Measurements from ENCODE around the gene GIT2. TPM values are rescaled to one million over a fixed set of nuclear protein-coding genes. Genes with fewer than 3 reads are reported as not detected.

The GIT2 gene
- total RNA-seq, 4 donors from 2014 or later, result 36.8 to 52.8 (median 42.3) TPM

DNA sequence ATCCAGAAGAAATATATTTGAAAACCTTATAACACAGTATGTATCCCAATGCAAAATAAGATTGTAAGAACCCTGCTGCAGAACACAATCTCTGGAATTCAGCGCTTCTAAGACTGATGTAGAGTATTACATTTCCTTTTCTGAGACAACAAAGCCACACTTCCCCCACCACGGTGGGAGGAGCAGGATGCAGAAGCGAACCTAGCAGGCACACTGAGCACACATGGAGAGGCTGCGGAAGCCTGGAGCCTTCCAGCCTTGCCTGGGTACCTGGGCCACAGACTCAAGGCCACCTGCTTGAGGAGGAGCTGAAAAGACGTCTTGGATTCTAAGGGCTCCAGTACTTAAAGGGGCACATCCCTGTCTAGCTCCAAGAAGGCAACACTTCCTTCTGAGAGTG lies 49.7 kb downstream of the GIT2 start:
- no peak for ATAC-seq
- WGBS, 2 donors (ENCODE audit: low coverage in 1 of 2), result 46 to 80% methylated on average over 1 to 5 of the region's 5 CpGs
- H3K4me3 ChIP-seq, result no peak overlapping the region
- H3K27me3 ChIP-seq, result no peaks in the 10 kb centered on the region
- peaks cover 15 to 74% (median 23%) of the 10 kb centered on the region in 3 donors for H3K4me1 ChIP-seq
- peak overlapping the region; percentile 3 to 80 (median 64) for H3K27ac ChIP-seq
- no peaks in the 10 kb centered on the region for H3K9me3 ChIP-seq
- H3K36me3 ChIP-seq, result peaks cover 0 to 50% of the 10 kb centered on the region in 2 donors
- no peak for TF ChIP-seq EP300 (IDR thresholded peaks at IDR 0.05)
- no peak for TF ChIP-seq POLR2AphosphoS5 (IDR thresholded peaks at IDR 0.05)
- TF ChIP-seq POLR2A (IDR thresholded peaks at IDR 0.05), result no peak
- TF ChIP-seq, protein P1, sequence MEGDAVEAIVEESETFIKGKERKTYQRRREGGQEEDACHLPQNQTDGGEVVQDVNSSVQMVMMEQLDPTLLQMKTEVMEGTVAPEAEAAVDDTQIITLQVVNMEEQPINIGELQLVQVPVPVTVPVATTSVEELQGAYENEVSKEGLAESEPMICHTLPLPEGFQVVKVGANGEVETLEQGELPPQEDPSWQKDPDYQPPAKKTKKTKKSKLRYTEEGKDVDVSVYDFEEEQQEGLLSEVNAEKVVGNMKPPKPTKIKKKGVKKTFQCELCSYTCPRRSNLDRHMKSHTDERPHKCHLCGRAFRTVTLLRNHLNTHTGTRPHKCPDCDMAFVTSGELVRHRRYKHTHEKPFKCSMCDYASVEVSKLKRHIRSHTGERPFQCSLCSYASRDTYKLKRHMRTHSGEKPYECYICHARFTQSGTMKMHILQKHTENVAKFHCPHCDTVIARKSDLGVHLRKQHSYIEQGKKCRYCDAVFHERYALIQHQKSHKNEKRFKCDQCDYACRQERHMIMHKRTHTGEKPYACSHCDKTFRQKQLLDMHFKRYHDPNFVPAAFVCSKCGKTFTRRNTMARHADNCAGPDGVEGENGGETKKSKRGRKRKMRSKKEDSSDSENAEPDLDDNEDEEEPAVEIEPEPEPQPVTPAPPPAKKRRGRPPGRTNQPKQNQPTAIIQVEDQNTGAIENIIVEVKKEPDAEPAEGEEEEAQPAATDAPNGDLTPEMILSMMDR (IDR thresholded peaks at IDR 0.05), result no peak

DNA sequence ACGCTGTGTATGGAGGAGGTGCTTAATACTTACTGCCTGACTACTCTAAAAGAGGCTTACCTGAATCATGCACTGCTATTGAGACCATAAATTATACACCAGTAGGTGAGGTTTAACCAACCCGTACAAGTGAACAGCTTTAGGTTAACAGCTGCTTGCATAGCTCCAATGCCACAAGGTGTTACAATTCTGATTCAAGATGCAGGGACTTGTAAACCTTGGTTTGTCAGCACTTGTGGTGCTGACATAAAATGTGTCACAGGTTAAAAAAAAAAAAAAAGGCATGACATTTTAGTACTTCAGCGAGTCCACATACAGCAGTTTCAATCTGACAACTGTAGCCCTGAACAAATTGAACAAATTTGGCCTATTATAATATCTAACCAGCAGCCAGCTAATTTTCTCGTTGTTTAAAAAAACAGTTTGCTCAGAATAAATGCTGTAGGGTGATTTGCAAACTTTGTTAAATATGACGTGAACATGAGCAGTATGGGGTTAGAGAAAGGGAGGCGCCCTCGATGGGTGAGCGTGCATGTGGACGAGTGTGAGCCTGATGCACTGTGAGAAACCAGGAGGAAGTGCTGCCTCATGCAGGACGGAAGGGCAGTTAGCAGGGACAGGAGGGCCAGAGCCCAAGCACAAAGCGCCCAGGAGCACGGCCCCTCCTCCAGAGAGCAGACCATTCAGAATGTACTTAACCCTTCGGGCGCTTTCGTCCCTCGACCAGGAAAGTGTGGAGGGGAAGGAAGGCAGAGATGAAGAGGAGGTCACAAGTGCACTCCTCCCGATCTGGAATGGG lies 51.4 kb downstream of the GIT2 start:
- 28 to 48% methylated on average over 9 to 11 of the region's 17 CpGs for WGBS, 2 donors (ENCODE audit: low coverage in 1 of 2)
- peak overlapping the region in 2 of 4 donors; percentile 6 to 24 for H3K27ac ChIP-seq
- no peak overlapping the region for H3K4me3 ChIP-seq
- H3K4me1 ChIP-seq, result peaks cover 11 to 68% (median 17%) of the 10 kb centered on the region in 3 donors
- peaks cover 0 to 33% of the 10 kb centered on the region in 2 donors for H3K36me3 ChIP-seq
- no peaks in the 10 kb centered on the region for H3K9me3 ChIP-seq
- ATAC-seq, result peak; percentile 44
- no peak for TF ChIP-seq EP300 (IDR thresholded peaks at IDR 0.05)
- TF ChIP-seq POLR2AphosphoS5 (IDR thresholded peaks at IDR 0.05), result no peak
- TF ChIP-seq, protein P1 (IDR thresholded peaks at IDR 0.05), result no peak
- H3K27me3 ChIP-seq, result no peaks in the 10 kb centered on the region

DNA sequence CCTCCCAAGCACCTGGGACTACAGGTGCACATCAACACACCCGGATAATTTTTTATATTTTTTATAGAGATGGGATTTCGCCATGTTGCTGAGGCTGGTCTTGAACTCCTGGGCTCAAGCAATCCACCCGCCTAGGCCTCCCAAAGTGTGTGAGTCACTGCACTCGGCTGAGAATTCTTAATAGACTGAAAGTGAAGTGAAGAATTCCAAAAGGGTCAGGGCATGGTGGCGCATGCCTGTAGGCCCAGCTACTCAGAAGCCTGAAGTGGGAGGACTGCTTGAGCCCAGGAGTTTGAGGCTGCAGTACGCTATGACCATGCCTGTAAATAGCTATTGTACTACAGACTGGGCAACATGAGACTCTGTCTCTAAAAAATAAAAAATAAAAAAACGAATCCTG lies 52.4 kb downstream of the GIT2 start:
- no peaks in the 10 kb centered on the region for H3K9me3 ChIP-seq
- peaks cover 8 to 61% (median 15%) of the 10 kb centered on the region in 3 donors for H3K4me1 ChIP-seq
- no peaks in the 10 kb centered on the region for H3K27me3 ChIP-seq
- no peak overlapping the region for H3K27ac ChIP-seq
- no peak for ATAC-seq
- peaks cover 0 to 36% of the 10 kb centered on the region in 2 donors for H3K36me3 ChIP-seq
- TF ChIP-seq POLR2AphosphoS5 (IDR thresholded peaks at IDR 0.05) (no peak), EP300 (IDR thresholded peaks at IDR 0.05) (no peak), POLR2A (IDR thresholded peaks at IDR 0.05) (no peak)
- TF ChIP-seq, protein P1 (IDR thresholded peaks at IDR 0.05), result no peak
- WGBS, 2 donors (ENCODE audit: low coverage in 1 of 2), result 86 to 91% methylated on average over 2 to 7 of the region's 7 CpGs
- H3K4me3 ChIP-seq, result no peak overlapping the region

DNA sequence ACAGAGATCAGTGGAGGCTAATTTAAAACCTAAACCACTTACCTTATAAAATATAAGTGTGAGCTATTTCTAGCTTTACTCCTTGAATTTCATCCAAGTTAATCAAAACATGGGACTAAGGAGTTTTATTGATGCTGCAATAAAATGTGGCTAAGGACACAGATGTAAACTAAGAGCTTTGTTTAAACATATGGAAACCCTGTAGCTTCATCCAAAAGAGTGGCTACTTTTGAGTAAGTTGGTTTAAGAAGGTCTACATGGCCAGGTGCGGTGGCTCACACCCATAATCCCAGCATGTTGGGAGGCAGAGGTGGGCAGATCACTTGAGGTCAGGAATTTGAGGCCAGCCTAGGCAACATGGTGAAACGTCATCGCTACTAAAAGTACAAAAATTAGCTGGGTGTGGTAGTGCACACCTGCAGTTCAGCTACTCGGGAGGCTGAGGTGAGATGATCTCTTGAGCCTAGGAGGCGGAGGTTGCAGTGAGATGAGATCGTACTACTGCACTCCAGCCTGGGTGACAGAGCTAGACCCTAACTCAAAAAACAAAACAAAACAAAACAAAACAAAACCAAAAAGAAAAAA lies 55.7 kb downstream of the GIT2 start:
- TF ChIP-seq EP300 (IDR thresholded peaks at IDR 0.05) (no peak), POLR2AphosphoS5 (IDR thresholded peaks at IDR 0.05) (no peak), POLR2A (IDR thresholded peaks at IDR 0.05) (no peak)
- TF ChIP-seq, protein P1 (IDR thresholded peaks at IDR 0.05), result no peak
- 61 to 64% methylated on average over 5 of the region's 6 CpGs for WGBS, 2 donors (ENCODE audit: low coverage in 1 of 2)
- peaks cover 0 to 57% of the 10 kb centered on the region in 2 donors for H3K36me3 ChIP-seq
- no peak for ATAC-seq
- peaks cover 0 to 27% (median 0%) of the 10 kb centered on the region in 3 donors for H3K4me1 ChIP-seq
- H3K27me3 ChIP-seq, result no peaks in the 10 kb centered on the region
- H3K4me3 ChIP-seq, result no peak overlapping the region
- no peaks in the 10 kb centered on the region for H3K9me3 ChIP-seq
- H3K27ac ChIP-seq, result no peak overlapping the region
